Panc1 (cell line): ENCODE results near the gene MRPS34. TPM values are rescaled to one million over a fixed set of nuclear protein-coding genes. Genes with fewer than 3 reads are reported as not detected.

Experiments used
- ATAC-seq: fragments of 200-7000 bp; cut with Tn5 transposase; 2 replicates; pipeline ENCODE4 v1.9.1; 2020; ENCODE audit warnings: mild to moderate bottlenecking, moderate library complexity
- BruUV-seq: library from RNA; stranded (reverse); fragments of 400-500 nt; replicated peaks from 2 replicates; lab custom pipeline; 2021; lab: Mats Ljungman, UMichigan
- CTCF ChIA-PET: fragments of 300-600 bp; sonication (Branson Sonifier 250); formaldehyde crosslinking; loops from one replicate; lab custom pipeline; 2022; ENCODE audit warnings: antibody characterized with exemption; lab: Charles Lee
- POLR2A ChIA-PET: fragments of 300-600 bp; sonication (Branson Sonifier 250); formaldehyde crosslinking; loops from one replicate; lab custom pipeline; 2022; ENCODE audit warnings: antibody characterized with exemption; lab: Charles Lee
- DNase-seq: peaks from one replicate; pipeline ENCODE4 v3.0.0-alpha.2; 2010; ENCODE audit warnings: low read depth, low spot score
- H3K27ac ChIP-seq: 2 replicates; pipeline ENCODE4 v1.5.1; 2011; ENCODE audit warnings: mild to moderate bottlenecking, low read length, inconsistent platforms
- H3K27me3 ChIP-seq: fragments of 200-500 bp; sonication (Bioruptor generic); 2 replicates; pipeline ENCODE4 v1.6.0; 2014; ENCODE audit warnings: low read length, inconsistent platforms; ENCODE audit not compliant: control insufficient read depth, insufficient read depth
- H3K36me3 ChIP-seq: fragments of 200-500 bp; sonication (Bioruptor generic); 2 replicates; pipeline ENCODE4 v1.5.1; 2014; ENCODE audit warnings: inconsistent platforms, mild to moderate bottlenecking, low read length, moderate library complexity; ENCODE audit not compliant: control insufficient read depth, insufficient read depth
- H3K4me1 ChIP-seq: 2 replicates; pipeline ENCODE4 v1.5.1; 2011; ENCODE audit warnings: inconsistent platforms, mild to moderate bottlenecking, low read length, moderate library complexity; ENCODE audit not compliant: control insufficient read depth, insufficient read depth
- H3K4me3 ChIP-seq, 2 experiments: 2 replicates each; pipeline ENCODE4 v1.5.1; 2011 to 2012; ENCODE audit warnings: low read depth in 2 of 2, low read length in 2 of 2, mild to moderate bottlenecking in 2 of 2, inconsistent platforms in 1 of 2, moderate library complexity in 1 of 2
- H3K9me3 ChIP-seq: fragments of 200-500 bp; sonication (Bioruptor generic); 2 replicates; pipeline ENCODE4 v1.5.1; 2014; ENCODE audit warnings: low read depth, mild to moderate bottlenecking, inconsistent platforms, low read length, moderate library complexity; ENCODE audit not compliant: control insufficient read depth, insufficient read depth
- POLR2AphosphoS5 ChIP-seq: IDR thresholded peaks from 2 replicates; pipeline ENCODE4 v1.6.1; 2012; ENCODE audit warnings: mild to moderate bottlenecking, low read depth, low read length, moderate library complexity
- REST ChIP-seq, 2 experiments: IDR thresholded peaks; 2 replicates each; pipeline ENCODE4 v1.6.1; 2011 to 2012; ENCODE audit warnings: low read depth in 2 of 2, control low read depth in 1 of 2, low read length in 1 of 2, mild to moderate bottlenecking in 1 of 2, moderate library complexity in 1 of 2; ENCODE audit not compliant: insufficient read depth in 1 of 2
- SIN3A ChIP-seq: IDR thresholded peaks from 2 replicates; pipeline ENCODE4 v1.6.1; 2012; ENCODE audit warnings: low read depth, mild to moderate bottlenecking, low read length, moderate library complexity, borderline replicate concordance; ENCODE audit not compliant: insufficient read depth
- TCF7L2 ChIP-seq: IDR thresholded peaks from 2 replicates; pipeline ENCODE4 v1.6.1; 2011; ENCODE audit warnings: mild to moderate bottlenecking, low read depth, low read length, inconsistent platforms
- in situ Hi-C: cut with HindIII; loops from 2 replicates; pipeline ENCODE4 v1.10.0; 2016; ENCODE audit warnings: low sequenced_read_pairs, low pct_unique_long_range_greater_than_20kb
- intact Hi-C: fragments of 100-400 bp; cut with micrococcal nuclease; formaldehyde crosslinking; loops from one replicate; pipeline ENCODE4 v1.10.0; 2022; ENCODE audit not compliant: unreplicated experiment
- total RNA-seq: library from RNA; stranded (reverse); gene quantifications from one replicate; pipeline ENCODE4 v1.2.1, GENCODE V29; 2021; ENCODE audit not compliant: unreplicated experiment
- TF ChIP-seq, protein P1 (sequence below): fragments of 450-650 bp; IDR thresholded peaks from 2 replicates; pipeline ENCODE4 v1.5.1; 2017; ENCODE audit warnings: mild to moderate bottlenecking

Gene MRPS34
- total RNA-seq, 1 experiment from 2014 or later = 187 TPM

GRCh38 chr16:1740234-1740633 lies 32.7 kb downstream of the MRPS34 start:
- ATAC-seq (no peak), DNase-seq (no peak)
- no TSS peak for BruUV-seq
- Histone ChIP-seq H3K4me3 (no peak overlapping the region), H3K4me1 (no peaks in the 10 kb centered on the region), H3K9me3 (no peaks in the 10 kb centered on the region), H3K27ac (no peak overlapping the region), H3K27me3 (no peaks in the 10 kb centered on the region), H3K36me3 (no peaks in the 10 kb centered on the region; the same call in 1 of the 2 replicates)
- POLR2A ChIA-PET = no interaction called here
- CTCF ChIA-PET = no interaction called here
- intact Hi-C loops (no loop called here), in situ Hi-C loops (no loop called here)
- TF ChIP-seq, protein P1, sequence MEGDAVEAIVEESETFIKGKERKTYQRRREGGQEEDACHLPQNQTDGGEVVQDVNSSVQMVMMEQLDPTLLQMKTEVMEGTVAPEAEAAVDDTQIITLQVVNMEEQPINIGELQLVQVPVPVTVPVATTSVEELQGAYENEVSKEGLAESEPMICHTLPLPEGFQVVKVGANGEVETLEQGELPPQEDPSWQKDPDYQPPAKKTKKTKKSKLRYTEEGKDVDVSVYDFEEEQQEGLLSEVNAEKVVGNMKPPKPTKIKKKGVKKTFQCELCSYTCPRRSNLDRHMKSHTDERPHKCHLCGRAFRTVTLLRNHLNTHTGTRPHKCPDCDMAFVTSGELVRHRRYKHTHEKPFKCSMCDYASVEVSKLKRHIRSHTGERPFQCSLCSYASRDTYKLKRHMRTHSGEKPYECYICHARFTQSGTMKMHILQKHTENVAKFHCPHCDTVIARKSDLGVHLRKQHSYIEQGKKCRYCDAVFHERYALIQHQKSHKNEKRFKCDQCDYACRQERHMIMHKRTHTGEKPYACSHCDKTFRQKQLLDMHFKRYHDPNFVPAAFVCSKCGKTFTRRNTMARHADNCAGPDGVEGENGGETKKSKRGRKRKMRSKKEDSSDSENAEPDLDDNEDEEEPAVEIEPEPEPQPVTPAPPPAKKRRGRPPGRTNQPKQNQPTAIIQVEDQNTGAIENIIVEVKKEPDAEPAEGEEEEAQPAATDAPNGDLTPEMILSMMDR = no peak
- TF ChIP-seq POLR2AphosphoS5 (no peak), SIN3A (no peak), TCF7L2 (no peak), REST (IDR thresholded peaks at IDR 0.05; ENCODE audit: insufficient read depth in 1 of 2, low read depth in 2 of 2, low read length in 1 of 2) (no peak)

DNA sequence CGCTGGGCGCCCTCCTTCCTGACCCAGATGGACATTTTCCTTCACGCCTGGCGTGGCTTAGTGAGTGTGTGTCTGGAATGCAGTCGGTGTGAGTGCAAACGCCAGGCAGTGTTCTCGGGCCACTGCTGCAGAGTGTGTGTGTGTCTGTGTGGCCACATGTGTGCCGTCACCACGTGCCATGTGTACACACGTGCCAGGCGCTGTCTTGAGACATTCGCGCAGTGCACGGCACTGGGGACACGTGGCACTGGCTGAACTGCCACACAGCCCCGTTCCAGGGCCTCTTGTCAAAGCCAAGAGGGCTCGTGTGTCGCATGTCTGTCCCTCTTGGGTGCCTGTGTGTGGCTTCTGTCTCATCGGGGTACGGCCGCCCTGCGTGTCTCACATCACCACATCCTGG lies 38.1 kb downstream of the MRPS34 start:
- no peak overlapping the region for H3K27ac ChIP-seq
- DNase-seq (no peak), ATAC-seq (no peak)
- no peaks in the 10 kb centered on the region for H3K4me1 ChIP-seq
- POLR2A ChIA-PET = no interaction called here
- CTCF ChIA-PET = no interaction called here
- no TSS peak for BruUV-seq
- H3K36me3 ChIP-seq = no peaks in the 10 kb centered on the region
- no peak overlapping the region for H3K4me3 ChIP-seq
- no peaks in the 10 kb centered on the region for H3K9me3 ChIP-seq
- intact Hi-C loops (no loop called here), in situ Hi-C loops (no loop called here)
- H3K27me3 ChIP-seq = no peaks in the 10 kb centered on the region
- TF ChIP-seq, protein P1 = no peak
- no peak for TF ChIP-seq REST (IDR thresholded peaks at IDR 0.05; ENCODE audit: insufficient read depth in 1 of 2, low read depth in 2 of 2, low read length in 1 of 2)
- no peak for TF ChIP-seq TCF7L2
- no peak for TF ChIP-seq SIN3A
- no peak for TF ChIP-seq POLR2AphosphoS5
